ENCODE data around the gene SH3RF3.
A peak's percentile ranks its signal among the peaks of the same experiment; 100 is the strongest.
"Not testable (repeated sequence)": the region's sequence is repeated elsewhere in the genome, so short reads cannot be mapped to it uniquely, and the experiment has no call there.

Gene SH3RF3

DNA sequence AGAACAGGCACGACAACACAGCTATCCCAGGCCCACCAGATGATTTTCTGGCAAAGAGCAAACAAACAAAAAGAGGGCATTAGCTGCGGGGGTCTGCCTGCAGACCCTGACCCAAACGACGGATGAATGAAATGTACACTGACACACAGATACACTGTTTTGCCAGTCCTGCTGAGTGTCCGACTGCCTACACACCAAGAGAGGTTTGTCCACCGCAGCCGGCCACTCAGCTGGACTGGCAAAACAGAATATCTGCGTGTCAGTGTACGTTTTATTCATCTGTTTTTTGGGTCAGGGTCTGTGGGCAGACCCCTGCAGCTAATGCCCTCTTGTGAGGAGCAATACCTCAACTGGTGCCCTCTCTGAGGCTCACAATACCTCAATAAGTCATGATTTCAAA lies 10.7 kb upstream of the SH3RF3 start:
- DNase-seq (ENCODE audit: low read depth) = no peak

DNA sequence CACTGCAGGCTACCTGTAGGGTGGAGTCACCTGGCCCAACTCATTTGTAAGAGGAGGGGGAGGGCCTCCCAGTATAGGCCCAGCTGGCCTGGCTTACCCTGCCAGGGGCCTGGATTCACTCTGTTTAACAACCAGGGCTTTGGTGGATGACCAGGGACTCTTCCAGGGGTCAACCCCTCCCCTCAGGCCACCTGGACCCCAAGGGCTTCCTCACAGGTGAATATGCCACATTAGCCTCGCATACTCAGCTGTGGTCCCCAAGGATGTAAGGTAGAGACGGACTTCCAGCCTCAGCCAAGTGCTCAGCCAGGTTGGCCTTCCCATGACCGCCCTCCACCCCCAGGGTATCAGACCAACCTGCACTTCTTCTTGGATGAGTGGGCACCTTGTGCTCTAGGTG lies 8.8 kb upstream of the SH3RF3 start:
- no peak for DNase-seq (ENCODE audit: low read depth)

- DNase-seq (ENCODE audit: low read depth) = not testable (repeated sequence)
These were observed 8.3 kb upstream of the SH3RF3 start for GRCh38 chr2:109120686-109121085.

GRCh38 chr2:109123586-109124201 lies 5.3 kb upstream of the SH3RF3 start:
- no peak for DNase-seq (ENCODE audit: low read depth)

GRCh38 chr2:109124982-109125592 lies 3.9 kb upstream of the SH3RF3 start:
- no peak for DNase-seq (ENCODE audit: low read depth)

GRCh38 chr2:109125593-109126500 lies 3.2 kb upstream of the SH3RF3 start:
- DNase-seq (ENCODE audit: low read depth) = peak; percentile 91

DNA sequence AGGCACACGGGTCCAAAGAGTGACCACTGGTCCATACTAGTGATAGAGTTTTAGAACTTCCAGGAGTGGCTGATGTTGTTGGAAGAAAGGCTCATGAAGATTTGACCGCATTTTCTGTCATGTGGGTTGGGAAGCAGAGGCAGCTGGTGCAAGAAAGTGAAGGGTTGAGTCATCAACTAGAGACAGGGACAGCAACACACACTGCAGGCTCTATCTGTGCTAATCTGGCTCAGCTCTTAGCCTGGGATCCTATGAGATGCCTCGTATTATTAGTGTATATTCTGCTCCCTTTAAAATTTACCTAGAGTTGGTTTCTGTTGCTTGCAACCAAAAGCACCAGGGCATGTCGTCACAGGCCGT lies 2.5 kb upstream of the SH3RF3 start:
- peak; percentile 79 for DNase-seq (ENCODE audit: low read depth)

GRCh38 chr2:109127556-109127955 lies 1.4 kb upstream of the SH3RF3 start:
- DNase-seq (ENCODE audit: low read depth) = no peak

DNA sequence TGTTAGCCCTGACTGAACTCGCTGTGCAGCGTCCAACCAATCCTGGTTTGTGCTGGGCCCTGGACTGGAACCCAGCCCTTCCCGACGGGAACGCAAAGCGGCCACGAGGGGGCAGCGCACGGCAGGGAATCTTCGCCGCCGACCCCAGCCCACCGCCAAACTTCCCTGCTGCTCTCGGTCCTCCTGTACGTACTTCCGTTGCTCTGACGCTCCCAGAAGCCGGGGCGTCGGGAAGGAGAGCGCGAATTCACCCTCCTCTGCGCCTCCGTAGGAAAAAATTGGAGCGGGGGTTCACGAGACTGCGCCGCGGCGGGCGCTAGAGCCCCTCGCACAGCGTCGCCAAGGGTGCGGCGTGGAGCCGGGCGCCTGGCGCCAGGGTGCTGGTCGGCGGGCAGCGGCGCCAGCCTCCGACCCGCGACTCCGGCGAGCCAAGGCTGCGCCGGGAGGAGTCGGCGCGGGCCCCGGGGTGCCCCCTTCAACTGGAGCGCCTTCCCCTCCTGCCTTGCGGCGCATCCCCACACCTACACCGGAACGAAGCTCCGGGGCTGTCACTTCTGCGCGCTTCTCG lies 873 bp upstream of the SH3RF3 start:
- DNase-seq (ENCODE audit: low read depth) = peak; percentile 72

DNA sequence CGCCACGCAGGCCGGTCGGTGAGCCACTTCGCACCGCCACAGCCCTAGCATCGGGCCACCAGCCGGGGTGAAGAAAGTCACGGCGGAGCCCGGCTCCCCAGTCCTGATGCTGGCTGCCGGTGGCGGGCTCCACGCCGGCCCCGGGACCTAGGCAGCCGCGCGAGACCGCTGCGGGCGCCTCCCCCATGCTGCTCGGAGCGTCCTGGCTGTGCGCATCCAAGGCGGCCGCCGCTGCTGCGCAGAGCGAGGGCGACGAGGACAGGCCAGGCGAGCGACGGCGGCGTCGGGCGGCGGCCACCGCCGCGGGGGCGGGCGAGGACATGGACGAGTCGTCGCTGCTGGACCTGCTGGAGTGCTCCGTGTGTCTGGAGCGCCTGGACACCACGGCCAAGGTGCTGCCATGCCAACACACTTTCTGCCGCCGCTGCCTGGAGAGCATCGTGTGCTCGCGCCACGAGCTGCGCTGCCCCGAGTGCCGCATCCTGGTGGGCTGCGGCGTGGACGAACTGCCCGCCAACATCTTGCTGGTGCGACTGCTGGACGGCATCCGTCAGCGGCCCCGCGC lies 433 bp downstream of the SH3RF3 start:
- no peak for DNase-seq (ENCODE audit: low read depth)

DNA sequence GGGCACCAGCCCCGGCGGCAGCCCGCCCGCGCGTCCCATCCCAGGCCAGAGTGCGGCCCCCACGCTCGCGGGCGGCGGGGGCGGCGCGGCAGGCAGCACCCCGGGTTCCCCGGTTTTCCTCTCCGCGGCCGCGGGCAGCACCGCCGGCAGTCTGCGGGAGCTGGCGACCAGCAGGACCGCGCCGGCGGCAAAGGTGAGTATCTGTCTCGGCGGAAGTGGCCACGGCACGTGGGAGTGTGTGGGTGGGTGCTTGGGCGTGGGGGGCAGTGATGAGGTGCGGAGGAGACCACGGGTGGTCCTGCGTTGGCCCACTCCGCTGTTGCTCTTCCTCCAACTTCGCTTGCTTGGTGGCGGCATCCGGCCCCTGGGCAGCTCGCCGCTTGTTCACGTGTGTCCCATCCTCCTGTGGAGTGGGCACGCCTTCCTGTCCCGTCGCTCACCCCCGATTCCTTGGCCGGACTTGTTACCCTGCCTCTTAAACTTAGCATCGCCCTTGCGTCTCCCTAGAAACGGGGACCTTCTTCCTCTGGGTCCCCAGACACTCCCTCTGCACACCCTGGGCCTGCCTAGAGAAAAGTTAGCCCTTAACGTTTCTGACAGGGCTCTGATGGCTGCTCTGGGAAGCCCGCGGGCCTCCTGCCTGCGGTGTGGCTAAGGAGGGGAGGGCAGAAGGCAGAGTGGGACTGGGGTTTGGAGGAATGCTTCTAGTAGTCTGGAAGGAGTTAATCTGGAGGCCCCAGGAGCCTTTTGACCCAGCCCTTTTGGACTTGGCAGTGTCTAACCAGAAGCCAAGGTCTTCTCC lies 1.1 kb downstream of the SH3RF3 start:
- no peak for DNase-seq (ENCODE audit: low read depth)

- no peak for DNase-seq (ENCODE audit: low read depth)
These were observed 1.7 kb downstream of the SH3RF3 start for GRCh38 chr2:109130723-109130995.

DNA sequence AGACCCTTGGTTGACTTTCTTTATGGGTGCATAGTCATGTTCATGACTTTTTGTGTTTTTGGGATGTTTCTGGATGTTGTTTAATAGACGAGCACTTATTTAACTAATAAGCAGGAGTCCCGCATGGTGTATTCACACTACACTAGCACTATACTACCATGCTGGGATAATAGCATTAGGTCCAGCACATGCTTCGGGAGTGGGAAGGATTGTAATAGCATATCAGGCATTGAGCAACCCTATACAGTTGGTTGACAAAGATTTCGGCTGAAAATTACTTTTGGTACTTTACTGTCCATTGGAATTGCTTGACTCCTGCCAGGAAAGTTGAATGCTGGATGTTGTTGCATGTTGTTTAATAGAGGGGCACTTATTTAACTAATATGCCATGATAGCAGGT lies 2.8 kb downstream of the SH3RF3 start:
- DNase-seq (ENCODE audit: low read depth) = no peak

DNA sequence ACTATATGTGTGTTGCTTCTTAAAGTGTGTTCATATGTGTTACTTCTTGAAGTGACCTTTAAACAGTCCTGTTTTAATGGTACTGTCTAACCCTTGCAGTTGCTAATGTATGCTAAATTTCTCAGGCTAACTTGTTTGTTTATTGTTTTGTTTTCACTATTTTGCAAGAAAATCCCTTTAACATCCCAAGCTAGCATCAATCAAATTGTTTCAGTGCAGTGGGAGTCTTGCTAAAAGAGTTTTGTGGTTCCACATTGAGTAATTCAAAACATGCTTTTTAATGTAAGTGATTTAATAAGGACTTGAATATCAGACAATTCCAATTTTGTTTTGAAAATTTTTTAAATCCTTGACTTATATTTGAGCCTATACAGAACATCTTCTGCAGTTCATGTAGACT lies 3.6 kb downstream of the SH3RF3 start:
- no peak for DNase-seq (ENCODE audit: low read depth)

DNA sequence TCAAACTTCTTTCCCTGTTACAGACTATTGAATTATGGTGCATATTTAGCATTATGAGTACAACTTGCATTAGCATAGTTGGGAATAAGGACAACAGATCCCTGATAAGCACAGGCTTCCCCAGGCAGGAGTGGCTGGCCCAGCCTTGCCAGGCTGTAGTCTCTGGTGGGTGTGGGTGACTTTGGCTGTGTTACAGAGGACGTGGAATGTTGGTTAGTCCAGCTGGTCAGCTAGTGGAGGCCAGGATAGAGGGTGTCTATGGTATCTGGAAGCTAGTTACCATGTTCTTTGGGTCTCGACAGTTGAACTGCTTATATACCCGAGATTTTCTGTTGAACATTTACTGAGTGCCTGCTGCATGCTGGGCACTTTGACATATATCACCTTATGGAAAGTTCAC lies 4.7 kb downstream of the SH3RF3 start:
- no peak for DNase-seq (ENCODE audit: low read depth)

- no peak for DNase-seq (ENCODE audit: low read depth)
These were observed 5.8 kb downstream of the SH3RF3 start for GRCh38 chr2:109134741-109135358.

DNA sequence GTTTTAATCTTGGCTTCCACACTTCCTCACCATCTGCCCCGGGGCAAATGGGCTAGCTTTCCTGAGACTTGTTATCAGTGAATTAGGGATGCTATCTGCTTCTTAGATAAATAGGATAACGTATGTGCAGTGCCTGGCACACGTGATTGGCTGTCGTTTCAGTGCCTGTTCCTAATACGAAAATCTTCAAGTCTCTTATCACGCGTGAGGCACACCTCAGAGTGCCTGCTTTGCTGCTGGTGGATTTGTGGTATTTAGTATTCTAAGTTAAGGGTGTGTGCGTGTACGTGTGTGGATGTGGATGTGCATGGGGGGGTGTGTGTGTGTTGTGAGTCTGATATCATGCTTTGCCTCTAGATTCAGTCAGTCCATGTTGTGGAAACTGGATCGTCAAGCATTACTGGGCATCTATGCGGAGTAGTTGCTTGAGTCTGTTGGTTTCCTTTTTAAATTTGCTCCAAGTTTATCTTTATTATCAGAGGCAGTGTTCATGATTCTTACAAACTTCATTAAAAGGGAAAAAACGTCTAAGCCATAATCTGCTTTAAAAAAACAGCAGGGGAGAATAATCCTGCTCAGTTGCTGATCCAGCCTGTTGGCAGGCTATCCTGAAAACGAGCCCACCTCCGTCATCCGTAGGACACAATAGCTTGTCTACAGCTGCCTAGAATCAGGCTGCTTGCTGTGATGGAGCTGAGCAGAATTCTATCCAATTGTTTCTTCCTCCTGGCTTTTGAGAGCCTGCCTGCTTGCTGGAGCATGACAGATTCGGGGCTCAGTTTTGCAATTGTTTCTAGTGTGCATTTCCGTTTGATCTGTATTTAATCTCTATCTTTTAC lies 6.6 kb downstream of the SH3RF3 start:
- no peak for DNase-seq (ENCODE audit: low read depth)

DNA sequence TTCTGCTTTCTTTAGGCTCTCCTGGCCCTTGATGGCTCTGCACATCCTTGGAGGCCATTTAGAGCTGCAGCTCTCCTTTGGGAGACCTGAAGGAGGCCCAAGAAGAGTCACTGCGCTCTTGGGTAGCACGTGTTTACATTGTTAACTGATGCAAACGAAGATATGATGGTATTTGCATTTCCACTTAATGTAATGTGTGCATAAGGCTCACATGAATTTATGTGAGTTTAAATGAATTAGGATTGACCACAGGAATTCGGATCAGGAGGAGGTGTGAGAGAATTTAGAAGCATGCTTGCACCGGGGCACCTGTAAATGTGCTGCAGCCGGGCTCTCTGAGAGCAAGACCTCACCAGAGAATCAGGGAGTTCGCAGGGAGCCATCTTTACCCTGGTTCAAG lies 7.5 kb downstream of the SH3RF3 start:
- DNase-seq (ENCODE audit: low read depth) = no peak

DNA sequence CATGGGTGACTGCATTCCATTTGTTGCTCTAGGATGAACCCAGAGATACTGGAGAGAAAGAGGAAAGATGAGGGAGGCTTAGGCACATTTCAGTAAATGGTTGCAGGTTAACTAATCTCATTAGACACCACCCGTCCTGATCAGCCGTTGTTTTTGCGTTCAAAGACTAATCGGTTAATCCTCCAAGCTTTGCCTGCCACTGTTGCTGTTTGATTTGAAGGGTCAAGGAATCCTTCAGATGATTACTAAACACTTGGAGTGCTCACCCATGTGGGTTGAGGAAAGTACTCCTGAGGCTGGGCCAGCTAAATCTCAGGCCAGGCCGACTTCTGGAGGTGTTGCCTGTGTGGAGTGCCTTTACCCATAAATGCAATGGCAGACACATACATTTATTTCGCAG lies 8.6 kb downstream of the SH3RF3 start:
- DNase-seq (ENCODE audit: low read depth) = no peak

DNA sequence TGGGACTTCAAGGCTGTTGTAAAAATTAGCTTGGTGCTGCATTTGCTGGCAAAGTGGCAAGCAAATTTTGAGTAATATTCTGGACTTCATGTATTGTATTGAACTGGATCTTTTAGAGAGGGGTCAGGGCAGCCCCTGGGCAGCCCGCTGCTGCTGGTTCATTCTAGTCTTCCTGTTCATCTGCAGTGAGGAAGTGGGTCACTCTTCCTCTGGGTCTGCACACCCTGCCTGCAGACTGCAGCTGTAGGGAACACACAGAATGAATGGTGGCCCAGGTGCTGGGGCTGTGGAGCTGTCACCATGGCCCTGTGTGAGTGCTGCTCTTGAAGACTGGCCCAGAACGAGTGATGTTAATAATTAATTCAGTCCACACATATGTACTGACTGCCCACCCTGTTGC lies 9.4 kb downstream of the SH3RF3 start:
- no peak for DNase-seq (ENCODE audit: low read depth)

DNA sequence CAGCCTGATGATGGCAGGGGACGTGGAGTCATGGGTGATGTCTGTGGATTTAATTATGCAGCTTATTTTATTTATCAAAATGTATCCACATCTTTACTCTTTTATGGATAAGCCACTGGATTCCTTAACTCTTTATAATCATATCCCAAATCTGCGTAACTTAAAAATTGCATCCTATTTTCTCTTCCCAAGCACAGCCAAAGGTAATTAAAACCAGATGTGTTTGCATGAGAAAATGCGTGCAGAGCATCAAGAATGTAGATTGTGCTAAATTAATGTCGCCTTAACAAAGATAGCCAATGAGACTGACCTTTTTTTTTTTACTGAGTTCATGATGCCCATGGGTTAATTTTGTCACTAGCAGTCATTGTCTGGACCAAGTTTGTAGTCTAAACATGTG lies 10.0 kb downstream of the SH3RF3 start:
- DNase-seq (ENCODE audit: low read depth) = no peak

Data from stromal cell of bone marrow (primary cell).